ENCODE measurements around the gene TRIM32.
"Not testable (repeated sequence)": the region's sequence is repeated elsewhere in the genome, so short reads cannot be mapped to it uniquely, and the experiment has no call there.

Gene TRIM32

GRCh38 chr9:116688806-116689485, 1.8 kb downstream of the TRIM32 start:
- H3K9ac ChIP-seq (ENCODE audit: low read length), result peak overlapping the region; percentile 92
- no peak overlapping the region for H2BK120ac ChIP-seq (ENCODE audit: low read depth, low read length)
- H4K91ac ChIP-seq (ENCODE audit: low read length), result no peak overlapping the region
- peak overlapping the region in 1 of 2 experiments; percentile 90 for H3K4me3 ChIP-seq (ENCODE audit: insufficient read depth in 1 of 2, low read depth in 1 of 2, low read length in 2 of 2)
- peak overlapping the region; percentile 13 for H3K27ac ChIP-seq (ENCODE audit: low read length, poor library complexity, severe bottlenecking)
- H3K23ac ChIP-seq (ENCODE audit: low read length in 2 of 2), result no peak overlapping the region
- WGBS, result 98% methylated on average over 2 of the region's 3 CpGs
- H3K4me1 ChIP-seq (ENCODE audit: control insufficient read depth, insufficient read depth, low read depth, low read length), result peaks cover 11% of the 10 kb centered on the region
- no peak overlapping the region for H3K4ac ChIP-seq (ENCODE audit: low read depth in 1 of 2, low read length in 2 of 2)
- no peaks in the 10 kb centered on the region for H3K27me3 ChIP-seq (ENCODE audit: control insufficient read depth in 1 of 2, insufficient read depth in 1 of 2, low read length in 2 of 2)
- DNase-seq, result no peak
- peak overlapping the region; percentile 46 for H3K4me2 ChIP-seq (ENCODE audit: low read length, poor library complexity, severe bottlenecking)
- no peak overlapping the region for H4K8ac ChIP-seq (ENCODE audit: low read length)
- no peak overlapping the region for H2BK15ac ChIP-seq (ENCODE audit: low read depth, poor library complexity, severe bottlenecking)
- H3K79me1 ChIP-seq (replicated peaks; ENCODE audit: low read length, poor library complexity, severe bottlenecking), result peaks cover 5% of the 10 kb centered on the region
- H2AK5ac ChIP-seq (ENCODE audit: low read length, severe bottlenecking), result peak overlapping the region; percentile 73
- no peak overlapping the region for H2BK12ac ChIP-seq (ENCODE audit: low read length in 2 of 2)
- peaks cover 0 to 11% of the 10 kb centered on the region in 2 experiments for H3K36me3 ChIP-seq (ENCODE audit: control insufficient read depth in 1 of 2, insufficient read depth in 2 of 2, low read depth in 1 of 2, low read length in 2 of 2)
- no peaks in the 10 kb centered on the region for H3K9me3 ChIP-seq (ENCODE audit: control insufficient read depth, low read length)
- H2BK5ac ChIP-seq (ENCODE audit: low read depth, low read length, poor library complexity, severe bottlenecking), result no peak overlapping the region
- H3K14ac ChIP-seq (ENCODE audit: low read length in 2 of 2), result no peak overlapping the region
- H2AFZ ChIP-seq (ENCODE audit: low read depth, low read length), result no peak overlapping the region
- H3K18ac ChIP-seq (ENCODE audit: low read depth in 1 of 2, low read length in 2 of 2), result no peak overlapping the region

- WGBS, result 83% methylated on average over 2 of the region's 3 CpGs
- Histone ChIP-seq H3K4me2 (ENCODE audit: low read length, poor library complexity, severe bottlenecking) (no peak overlapping the region), H4K91ac (ENCODE audit: low read length) (no peak overlapping the region), H3K4me1 (ENCODE audit: control insufficient read depth, insufficient read depth, low read depth, low read length) (peaks cover 12% of the 10 kb centered on the region), H4K8ac (ENCODE audit: low read length) (no peak overlapping the region), H3K9ac (ENCODE audit: low read length) (no peak overlapping the region), H2BK120ac (ENCODE audit: low read depth, low read length) (no peak overlapping the region), H3K27me3 (ENCODE audit: control insufficient read depth in 1 of 2, insufficient read depth in 1 of 2, low read length in 2 of 2) (no peaks in the 10 kb centered on the region), H3K27ac (ENCODE audit: low read length, poor library complexity, severe bottlenecking) (no peak overlapping the region), H3K18ac (ENCODE audit: low read depth in 1 of 2, low read length in 2 of 2) (no peak overlapping the region), H3K4ac (ENCODE audit: low read depth in 1 of 2, low read length in 2 of 2) (no peak overlapping the region), H3K79me1 (replicated peaks; ENCODE audit: low read length, poor library complexity, severe bottlenecking) (peaks cover 5% of the 10 kb centered on the region), H3K14ac (ENCODE audit: low read length in 2 of 2) (no peak overlapping the region), H2BK15ac (ENCODE audit: low read depth, poor library complexity, severe bottlenecking) (no peak overlapping the region), H3K36me3 (ENCODE audit: control insufficient read depth in 1 of 2, insufficient read depth in 2 of 2, low read depth in 1 of 2, low read length in 2 of 2) (peaks cover 0 to 11% of the 10 kb centered on the region in 2 experiments), H3K23ac (ENCODE audit: low read length in 2 of 2) (peak overlapping the region in 1 of 2 experiments; percentile 37), H2AK5ac (ENCODE audit: low read length, severe bottlenecking) (peak overlapping the region; percentile 79), H2BK5ac (ENCODE audit: low read depth, low read length, poor library complexity, severe bottlenecking) (no peak overlapping the region), H3K4me3 (ENCODE audit: insufficient read depth in 1 of 2, low read depth in 1 of 2, low read length in 2 of 2) (no peak overlapping the region), H2AFZ (ENCODE audit: low read depth, low read length) (no peak overlapping the region), H3K9me3 (ENCODE audit: control insufficient read depth, low read length) (no peaks in the 10 kb centered on the region), H2BK12ac (ENCODE audit: low read length in 2 of 2) (no peak overlapping the region)
- DNase-seq, result no peak
These were observed 2.5 kb downstream of the TRIM32 start for GRCh38 chr9:116689486-116690032.

GRCh38 chr9:116690805-116691204, 3.7 kb downstream of the TRIM32 start:
- not testable (repeated sequence) for H3K23ac ChIP-seq (ENCODE audit: low read length in 2 of 2); H3K4me2 ChIP-seq (ENCODE audit: low read length, poor library complexity, severe bottlenecking); H3K9me3 ChIP-seq (ENCODE audit: control insufficient read depth, low read length); H3K4me3 ChIP-seq (ENCODE audit: insufficient read depth in 1 of 2, low read depth in 1 of 2, low read length in 2 of 2); H4K91ac ChIP-seq (ENCODE audit: low read length); H2BK5ac ChIP-seq (ENCODE audit: low read depth, low read length, poor library complexity, severe bottlenecking); H3K14ac ChIP-seq (ENCODE audit: low read length in 2 of 2); H2AK5ac ChIP-seq (ENCODE audit: low read length, severe bottlenecking); H2BK15ac ChIP-seq (ENCODE audit: low read depth, poor library complexity, severe bottlenecking); H2BK12ac ChIP-seq (ENCODE audit: low read length in 2 of 2); H2AFZ ChIP-seq (ENCODE audit: low read depth, low read length); H3K4ac ChIP-seq (ENCODE audit: low read depth in 1 of 2, low read length in 2 of 2); H2BK120ac ChIP-seq (ENCODE audit: low read depth, low read length); H3K27me3 ChIP-seq (ENCODE audit: control insufficient read depth in 1 of 2, insufficient read depth in 1 of 2, low read length in 2 of 2); H3K79me1 ChIP-seq (replicated peaks; ENCODE audit: low read length, poor library complexity, severe bottlenecking); H4K8ac ChIP-seq (ENCODE audit: low read length); DNase-seq; H3K18ac ChIP-seq (ENCODE audit: low read depth in 1 of 2, low read length in 2 of 2); H3K9ac ChIP-seq (ENCODE audit: low read length); H3K27ac ChIP-seq (ENCODE audit: low read length, poor library complexity, severe bottlenecking)
- peaks cover 12% of the 10 kb centered on the region for H3K4me1 ChIP-seq (ENCODE audit: control insufficient read depth, insufficient read depth, low read depth, low read length)
- H3K36me3 ChIP-seq (ENCODE audit: control insufficient read depth in 1 of 2, insufficient read depth in 2 of 2, low read depth in 1 of 2, low read length in 2 of 2), result peaks cover 0 to 23% of the 10 kb centered on the region in 2 experiments

- WGBS, result 98% methylated on average over 3 of the region's 3 CpGs
- Histone ChIP-seq H3K79me1 (replicated peaks; ENCODE audit: low read length, poor library complexity, severe bottlenecking) (peaks cover 3% of the 10 kb centered on the region), H3K4me2 (ENCODE audit: low read length, poor library complexity, severe bottlenecking) (no peak overlapping the region), H3K27me3 (ENCODE audit: control insufficient read depth in 1 of 2, insufficient read depth in 1 of 2, low read length in 2 of 2) (no peaks in the 10 kb centered on the region), H3K18ac (ENCODE audit: low read depth in 1 of 2, low read length in 2 of 2) (no peak overlapping the region), H2BK12ac (ENCODE audit: low read length in 2 of 2) (no peak overlapping the region), H4K91ac (ENCODE audit: low read length) (no peak overlapping the region), H2AK5ac (ENCODE audit: low read length, severe bottlenecking) (peak overlapping the region; percentile 9), H3K4me1 (ENCODE audit: control insufficient read depth, insufficient read depth, low read depth, low read length) (peaks cover 9% of the 10 kb centered on the region), H3K23ac (ENCODE audit: low read length in 2 of 2) (no peak overlapping the region), H3K9ac (ENCODE audit: low read length) (no peak overlapping the region), H3K14ac (ENCODE audit: low read length in 2 of 2) (no peak overlapping the region), H3K36me3 (ENCODE audit: control insufficient read depth in 1 of 2, insufficient read depth in 2 of 2, low read depth in 1 of 2, low read length in 2 of 2) (peaks cover 0 to 25% of the 10 kb centered on the region in 2 experiments), H3K4me3 (ENCODE audit: insufficient read depth in 1 of 2, low read depth in 1 of 2, low read length in 2 of 2) (no peak overlapping the region), H3K27ac (ENCODE audit: low read length, poor library complexity, severe bottlenecking) (peak overlapping the region; percentile 10), H4K8ac (ENCODE audit: low read length) (no peak overlapping the region), H2BK15ac (ENCODE audit: low read depth, poor library complexity, severe bottlenecking) (no peak overlapping the region), H3K4ac (ENCODE audit: low read depth in 1 of 2, low read length in 2 of 2) (no peak overlapping the region), H2BK5ac (ENCODE audit: low read depth, low read length, poor library complexity, severe bottlenecking) (no peak overlapping the region), H2BK120ac (ENCODE audit: low read depth, low read length) (no peak overlapping the region), H3K9me3 (ENCODE audit: control insufficient read depth, low read length) (no peaks in the 10 kb centered on the region), H2AFZ (ENCODE audit: low read depth, low read length) (no peak overlapping the region)
- no peak for DNase-seq
These were observed 4.5 kb downstream of the TRIM32 start for GRCh38 chr9:116691607-116692006.
